ENCODE data around the gene LMTK3. TPM values are rescaled to one million over a fixed set of nuclear protein-coding genes. Genes with fewer than 3 reads are reported as not detected.

Gene LMTK3
- total RNA-seq, 1 donor from 2014 or later: 1.1 TPM

GRCh38 chr19:48556163-48556562, 44.5 kb upstream of the LMTK3 start:
- TF ChIP-seq, protein P1, sequence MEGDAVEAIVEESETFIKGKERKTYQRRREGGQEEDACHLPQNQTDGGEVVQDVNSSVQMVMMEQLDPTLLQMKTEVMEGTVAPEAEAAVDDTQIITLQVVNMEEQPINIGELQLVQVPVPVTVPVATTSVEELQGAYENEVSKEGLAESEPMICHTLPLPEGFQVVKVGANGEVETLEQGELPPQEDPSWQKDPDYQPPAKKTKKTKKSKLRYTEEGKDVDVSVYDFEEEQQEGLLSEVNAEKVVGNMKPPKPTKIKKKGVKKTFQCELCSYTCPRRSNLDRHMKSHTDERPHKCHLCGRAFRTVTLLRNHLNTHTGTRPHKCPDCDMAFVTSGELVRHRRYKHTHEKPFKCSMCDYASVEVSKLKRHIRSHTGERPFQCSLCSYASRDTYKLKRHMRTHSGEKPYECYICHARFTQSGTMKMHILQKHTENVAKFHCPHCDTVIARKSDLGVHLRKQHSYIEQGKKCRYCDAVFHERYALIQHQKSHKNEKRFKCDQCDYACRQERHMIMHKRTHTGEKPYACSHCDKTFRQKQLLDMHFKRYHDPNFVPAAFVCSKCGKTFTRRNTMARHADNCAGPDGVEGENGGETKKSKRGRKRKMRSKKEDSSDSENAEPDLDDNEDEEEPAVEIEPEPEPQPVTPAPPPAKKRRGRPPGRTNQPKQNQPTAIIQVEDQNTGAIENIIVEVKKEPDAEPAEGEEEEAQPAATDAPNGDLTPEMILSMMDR (IDR thresholded peaks at IDR 0.05; ENCODE audit: borderline replicate concordance): no peak
- no peaks in the 10 kb centered on the region for H3K9me3 ChIP-seq (replicated peaks)
- H3K27ac ChIP-seq (replicated peaks): no peak overlapping the region
- no peak for DNase-seq
- no peaks in the 10 kb centered on the region for H3K4me1 ChIP-seq
- H3K27me3 ChIP-seq (ENCODE audit: low read depth): peaks cover 56% of the 10 kb centered on the region
- H3K4me3 ChIP-seq: no peak overlapping the region
- no peaks in the 10 kb centered on the region for H3K36me3 ChIP-seq
- intact Hi-C loops (cut with micrococcal nuclease): no loop called here

DNA sequence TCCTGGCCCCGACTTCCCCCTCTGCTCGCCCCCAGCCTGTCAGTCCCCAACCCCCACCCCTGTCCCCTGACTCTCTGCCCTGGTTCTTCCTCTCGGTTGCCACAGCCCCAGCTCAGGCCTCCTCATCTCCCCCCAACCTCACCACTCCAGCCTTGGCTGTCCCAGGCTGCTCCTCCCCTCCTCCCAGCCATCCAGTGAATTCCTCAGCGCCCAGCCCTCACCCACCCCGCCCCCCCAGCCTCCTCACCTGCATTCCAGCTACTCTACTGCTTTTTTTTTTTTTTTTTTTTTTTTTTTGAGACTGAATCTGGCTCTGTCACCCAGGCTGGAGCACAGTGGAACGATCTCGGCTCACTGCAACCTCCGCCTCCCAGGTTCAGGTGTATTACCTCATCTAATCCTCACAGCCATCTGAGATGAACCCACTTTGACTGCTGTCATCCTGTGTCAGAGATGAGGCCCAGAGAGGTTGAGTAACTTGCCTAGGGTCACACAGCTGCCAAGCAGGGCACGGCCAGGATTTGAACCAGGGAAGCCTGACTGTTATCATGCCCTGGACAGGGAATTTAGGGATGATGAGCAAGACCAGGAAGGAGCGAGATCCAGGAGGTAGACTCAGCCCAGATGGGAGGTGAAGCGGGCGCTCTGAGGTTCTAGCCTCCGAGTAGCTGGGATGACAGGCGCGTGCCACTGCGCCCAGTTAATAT, 42.9 kb upstream of the LMTK3 start:
- Histone ChIP-seq H3K4me1 (no peaks in the 10 kb centered on the region), H3K27ac (replicated peaks) (no peak overlapping the region), H3K36me3 (no peaks in the 10 kb centered on the region), H3K27me3 (ENCODE audit: low read depth) (peaks cover 65% of the 10 kb centered on the region), H3K9me3 (replicated peaks) (no peaks in the 10 kb centered on the region), H3K4me3 (no peak overlapping the region)
- no peak for DNase-seq
- intact Hi-C loops (cut with micrococcal nuclease): no loop called here
- TF ChIP-seq, protein P1 (IDR thresholded peaks at IDR 0.05; ENCODE audit: borderline replicate concordance): no peak

- intact Hi-C loops (cut with micrococcal nuclease): no loop called here
- no peak for DNase-seq
- H3K27me3 ChIP-seq (ENCODE audit: low read depth): peaks cover 65% of the 10 kb centered on the region
These were observed 42.2 kb upstream of the LMTK3 start for GRCh38 chr19:48553676-48554384.

DNA sequence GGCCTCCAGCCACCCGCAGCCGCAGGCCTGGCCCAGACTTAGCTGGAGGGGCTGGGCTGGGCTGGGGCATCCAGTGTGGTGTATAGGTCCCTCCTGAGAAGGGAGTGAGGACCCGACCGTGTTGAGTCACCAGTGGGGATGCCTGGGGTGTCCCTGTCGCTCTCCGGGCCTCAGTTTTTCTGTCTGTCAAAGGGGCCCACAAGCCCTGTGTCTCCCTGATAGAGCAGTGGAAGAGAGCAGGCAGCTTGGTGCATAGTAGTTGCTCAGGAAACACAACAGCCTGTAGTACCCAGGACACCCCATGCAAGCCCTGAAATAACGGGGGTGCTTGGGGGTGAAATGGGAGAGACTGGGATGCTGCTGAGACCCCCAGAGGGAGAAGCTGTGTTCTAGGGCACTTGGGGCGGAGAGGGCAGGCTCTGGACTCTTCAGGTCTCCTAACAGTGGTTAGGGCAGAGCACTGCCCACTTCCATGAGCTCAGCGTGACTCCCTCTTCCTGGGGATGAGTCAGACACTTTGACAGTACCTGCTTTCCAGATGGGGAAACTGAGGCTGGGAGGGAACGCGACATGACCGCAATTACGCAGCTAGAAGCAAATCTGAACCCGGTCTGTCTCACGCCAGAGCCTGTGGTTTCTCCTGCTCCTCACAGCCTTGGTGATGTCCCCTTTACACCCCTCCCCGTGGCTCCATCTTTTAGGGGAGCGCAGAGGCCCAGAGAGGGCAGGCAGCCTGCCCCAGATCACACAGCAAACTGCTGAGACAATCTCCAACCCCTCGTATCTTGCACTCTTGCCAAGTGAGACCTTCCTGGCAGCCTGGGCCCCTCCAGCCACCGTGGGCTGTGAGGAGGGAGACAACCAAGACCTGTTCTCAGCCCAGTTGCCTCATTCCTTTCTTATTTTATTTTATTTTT, 41.0 kb upstream of the LMTK3 start:
- Histone ChIP-seq H3K27ac (replicated peaks) (no peak overlapping the region), H3K4me3 (no peak overlapping the region), H3K4me1 (no peaks in the 10 kb centered on the region), H3K27me3 (ENCODE audit: low read depth) (peaks cover 65% of the 10 kb centered on the region), H3K36me3 (no peaks in the 10 kb centered on the region), H3K9me3 (replicated peaks) (no peaks in the 10 kb centered on the region)
- TF ChIP-seq, protein P1 (IDR thresholded peaks at IDR 0.05; ENCODE audit: borderline replicate concordance): no peak
- no peak for DNase-seq
- intact Hi-C loops (cut with micrococcal nuclease): no loop called here

More at GRCh38 chr19:48553676-48554384, 42.2 kb upstream of the LMTK3 start:
- Histone ChIP-seq H3K4me3 (no peak overlapping the region), H3K36me3 (no peaks in the 10 kb centered on the region), H3K9me3 (replicated peaks) (no peaks in the 10 kb centered on the region), H3K4me1 (no peaks in the 10 kb centered on the region), H3K27ac (replicated peaks) (no peak overlapping the region)
- TF ChIP-seq, protein P1 (IDR thresholded peaks at IDR 0.05; ENCODE audit: borderline replicate concordance): no peak

Data from left ventricle myocardium inferior (tissue), 1 donor.